Endodermal cell (in vitro differentiated cells): Measurements from ENCODE around the gene GRK4. TPM values are rescaled to one million over a fixed set of nuclear protein-coding genes. Genes with fewer than 3 reads are reported as not detected.

Experiments used
- DNase-seq: peaks from one replicate; pipeline ENCODE4 v3.0.0-alpha.2; 2017
- H3K27ac ChIP-seq: 2 replicates; pipeline ENCODE4 v1.5.1; 2013; ENCODE audit warnings: mild to moderate bottlenecking, low read depth, low read length, moderate library complexity
- H3K27me3 ChIP-seq: 2 replicates; pipeline ENCODE4 v1.6.1; 2013; ENCODE audit warnings: mild to moderate bottlenecking, low read length, moderate library complexity; ENCODE audit not compliant: insufficient read depth, control insufficient read depth, poor library complexity, severe bottlenecking
- H3K36me3 ChIP-seq: 2 replicates; pipeline ENCODE4 v1.7.0; 2013; ENCODE audit warnings: mild to moderate bottlenecking, low read length, moderate library complexity; ENCODE audit not compliant: control insufficient read depth, insufficient read depth
- H3K4me1 ChIP-seq: one replicate; pipeline ENCODE4 v1.7.0; 2013; ENCODE audit warnings: low read length; ENCODE audit not compliant: control insufficient read depth, insufficient read depth
- H3K4me3 ChIP-seq: 2 replicates; pipeline ENCODE4 v1.5.1; 2013; ENCODE audit warnings: mild to moderate bottlenecking, low read length, moderate library complexity
- H3K9ac ChIP-seq: 2 replicates; pipeline ENCODE4 v1.6.1; 2013; ENCODE audit warnings: mild to moderate bottlenecking, low read length, moderate library complexity; ENCODE audit not compliant: poor library complexity, severe bottlenecking; ENCODE audit errors: extremely low read depth
- H3K9me3 ChIP-seq: 2 replicates; pipeline ENCODE4 v1.6.1; 2013; ENCODE audit warnings: mild to moderate bottlenecking, low read length, moderate library complexity; ENCODE audit not compliant: control insufficient read depth
- H3K27ac Mint-ChIP-seq: 2 replicates; pipeline ENCODE4 v1.8.0; 2020; ENCODE audit warnings: mixed read lengths
- H3K27me3 Mint-ChIP-seq: 2 replicates; pipeline ENCODE4 v1.8.0; 2021; ENCODE audit warnings: mild to moderate bottlenecking, mixed read lengths; ENCODE audit not compliant: insufficient read depth
- H3K36me3 Mint-ChIP-seq: 2 replicates; pipeline ENCODE4 v1.8.0; 2020; ENCODE audit warnings: low read depth, mixed read lengths
- H3K4me1 Mint-ChIP-seq: 2 replicates; pipeline ENCODE4 v1.8.0; 2020; ENCODE audit warnings: mixed read lengths
- H3K4me3 Mint-ChIP-seq: 2 replicates; pipeline ENCODE4 v1.8.0; 2020; ENCODE audit warnings: mild to moderate bottlenecking, moderate library complexity, mixed read lengths
- H3K9me3 Mint-ChIP-seq: 2 replicates; pipeline ENCODE4 v1.8.0; 2020; ENCODE audit warnings: mild to moderate bottlenecking, mixed read lengths
- WGBS, 2 experiments: methylation state at CpG; one replicate each; pipeline versions ENCODE4 v1.1.5 to v1.1.7; 2013; ENCODE audit warnings: missing lambda C conversion rate in 2 of 2, mixed read lengths in 1 of 2; ENCODE audit not compliant: insufficient coverage in 1 of 2, insufficient read length in 1 of 2; 5-methylcytosine and 5-hydroxymethylcytosine counted together
- total RNA-seq, 2 donors: library from RNA; stranded (reverse); fragmentation: NEBNext Ultra II Directional in 1 of 2; extraction: Animal tissue kit (Norgen Biotek cat#: 25700) in 1 of 2; gene quantifications; 2 replicates in 1 of 2; 3 replicates in 1 of 2; pipeline ENCODE4 v1.2.1, GENCODE V29; 2021
- TF ChIP-seq, protein P1 (sequence below): fragments of 200-600 bp; sonication (generic); conservative IDR thresholded peaks from 2 replicates; pipeline ENCODE4 v1.5.0; 2021; ENCODE audit warnings: antibody characterized with exemption, mild to moderate bottlenecking

GRK4 gene
- total RNA-seq, 2 donors from 2014 or later = 2.8 to 4.2 TPM

DNA sequence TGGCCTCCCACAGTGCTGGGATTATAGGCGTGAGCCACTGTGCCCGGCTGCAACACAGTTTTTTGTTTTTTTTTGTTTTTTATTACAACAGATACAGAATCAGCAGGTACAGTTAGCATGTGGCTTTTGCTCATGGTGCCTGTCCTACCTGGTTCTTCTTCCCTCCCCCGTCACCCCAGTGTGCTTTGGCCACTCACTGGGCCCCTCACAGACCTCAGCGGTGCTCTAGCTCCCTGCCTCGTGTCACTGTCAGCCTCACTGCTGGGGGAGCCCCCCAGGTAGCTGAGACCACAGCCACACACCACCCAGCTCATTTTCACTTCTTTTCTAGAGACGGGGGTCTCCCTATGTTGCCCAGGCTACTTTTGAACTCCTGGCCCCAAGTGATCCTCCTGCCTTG, 72.3 kb downstream of the GRK4 start:
- Histone ChIP-seq H3K4me1 (no peaks in the 10 kb centered on the region), H3K36me3 (no peaks in the 10 kb centered on the region), H3K9ac (no peak overlapping the region), H3K27me3 (no peaks in the 10 kb centered on the region), H3K27ac (no peak overlapping the region), H3K9me3 (no peaks in the 10 kb centered on the region), H3K4me3 (no peak overlapping the region)
- TF ChIP-seq, protein P1, sequence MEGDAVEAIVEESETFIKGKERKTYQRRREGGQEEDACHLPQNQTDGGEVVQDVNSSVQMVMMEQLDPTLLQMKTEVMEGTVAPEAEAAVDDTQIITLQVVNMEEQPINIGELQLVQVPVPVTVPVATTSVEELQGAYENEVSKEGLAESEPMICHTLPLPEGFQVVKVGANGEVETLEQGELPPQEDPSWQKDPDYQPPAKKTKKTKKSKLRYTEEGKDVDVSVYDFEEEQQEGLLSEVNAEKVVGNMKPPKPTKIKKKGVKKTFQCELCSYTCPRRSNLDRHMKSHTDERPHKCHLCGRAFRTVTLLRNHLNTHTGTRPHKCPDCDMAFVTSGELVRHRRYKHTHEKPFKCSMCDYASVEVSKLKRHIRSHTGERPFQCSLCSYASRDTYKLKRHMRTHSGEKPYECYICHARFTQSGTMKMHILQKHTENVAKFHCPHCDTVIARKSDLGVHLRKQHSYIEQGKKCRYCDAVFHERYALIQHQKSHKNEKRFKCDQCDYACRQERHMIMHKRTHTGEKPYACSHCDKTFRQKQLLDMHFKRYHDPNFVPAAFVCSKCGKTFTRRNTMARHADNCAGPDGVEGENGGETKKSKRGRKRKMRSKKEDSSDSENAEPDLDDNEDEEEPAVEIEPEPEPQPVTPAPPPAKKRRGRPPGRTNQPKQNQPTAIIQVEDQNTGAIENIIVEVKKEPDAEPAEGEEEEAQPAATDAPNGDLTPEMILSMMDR = no peak
- Mint-ChIP-seq H3K9me3 (no peaks in the 10 kb centered on the region), H3K36me3 (no peaks in the 10 kb centered on the region), H3K27ac (no peak overlapping the region), H3K27me3 (peaks cover 1% of the 10 kb centered on the region), H3K4me3 (no peak overlapping the region), H3K4me1 (peaks cover 4% of the 10 kb centered on the region)
- WGBS, 2 experiments = 92 to 100% methylated on average over 1 to 6 of the region's 6 CpGs
- no peak for DNase-seq

- H3K9me3 ChIP-seq = no peaks in the 10 kb centered on the region
- Mint-ChIP-seq H3K36me3 (no peaks in the 10 kb centered on the region), H3K9me3 (no peaks in the 10 kb centered on the region)
Observed at GRCh38 chr4:3036131-3036952, 73.0 kb downstream of the GRK4 start.

DNA sequence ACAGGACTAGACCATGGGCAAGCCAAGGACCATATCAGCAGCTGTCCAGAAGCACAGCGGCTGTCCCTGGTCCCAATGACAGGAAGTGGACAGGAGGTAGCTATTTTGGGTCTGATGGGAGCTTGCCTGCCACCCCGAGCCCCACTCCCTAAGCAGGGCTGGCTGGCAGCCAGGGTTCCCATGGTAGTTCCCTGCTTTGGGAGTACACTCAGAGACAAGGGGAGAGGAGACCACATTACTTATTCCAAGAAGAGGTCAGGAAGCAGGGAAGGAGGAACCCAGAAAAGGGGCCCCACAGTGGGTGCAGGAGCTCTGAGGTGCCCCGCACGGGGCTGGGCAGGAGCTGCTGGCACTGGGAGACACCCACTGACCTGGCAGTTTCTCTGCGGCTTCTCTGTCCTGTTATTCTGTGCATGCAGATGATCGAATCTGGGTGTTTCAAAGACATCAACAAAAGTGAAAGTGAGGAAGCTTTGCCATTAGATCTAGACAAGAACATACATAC, 74.6 kb downstream of the GRK4 start:
- H3K9me3 ChIP-seq = no peaks in the 10 kb centered on the region
- H3K27ac Mint-ChIP-seq = no peak overlapping the region
- TF ChIP-seq, protein P1 = no peak
- H3K9ac ChIP-seq = no peak overlapping the region
- WGBS, 2 experiments = 90 to 94% methylated on average over 3 to 6 of the region's 6 CpGs
- no peak overlapping the region for H3K27ac ChIP-seq
- H3K36me3 Mint-ChIP-seq = no peaks in the 10 kb centered on the region
- no peak overlapping the region for H3K4me3 ChIP-seq
- peaks cover 7% of the 10 kb centered on the region for H3K4me1 Mint-ChIP-seq
- H3K4me3 Mint-ChIP-seq = no peak overlapping the region
- no peaks in the 10 kb centered on the region for H3K36me3 ChIP-seq
- H3K9me3 Mint-ChIP-seq = no peaks in the 10 kb centered on the region
- no peak for DNase-seq
- no peaks in the 10 kb centered on the region for H3K4me1 ChIP-seq
- no peaks in the 10 kb centered on the region for H3K27me3 ChIP-seq
- peaks cover 8% of the 10 kb centered on the region for H3K27me3 Mint-ChIP-seq

More at GRCh38 chr4:3036131-3036952, 73.0 kb downstream of the GRK4 start:
- Histone ChIP-seq H3K27me3 (no peaks in the 10 kb centered on the region), H3K4me3 (no peak overlapping the region), H3K36me3 (no peaks in the 10 kb centered on the region), H3K4me1 (no peaks in the 10 kb centered on the region), H3K27ac (no peak overlapping the region), H3K9ac (no peak overlapping the region)
- TF ChIP-seq, protein P1 = no peak
- DNase-seq = no peak
- Mint-ChIP-seq H3K27me3 (peaks cover 2% of the 10 kb centered on the region), H3K4me1 (peaks cover 4% of the 10 kb centered on the region), H3K4me3 (no peak overlapping the region), H3K27ac (no peak overlapping the region)
- WGBS, 2 experiments = 92 to 93% methylated on average over 17 to 21 of the region's 21 CpGs
